GM20000 (cell line): Measurements from ENCODE around the gene GSG1L.

Experiments used
- DNase-seq: peaks from one replicate; pipeline ENCODE4 v3.0.0; 2012; ENCODE audit warnings: low spot score
- TF ChIP-seq, protein P1 (sequence below): IDR thresholded peaks from 2 replicates; pipeline ENCODE4 v1.5.1; 2012; ENCODE audit warnings: mild to moderate bottlenecking, control low read depth; ENCODE audit errors: extremely low read depth, missing control alignments

The GSG1L gene

DNA sequence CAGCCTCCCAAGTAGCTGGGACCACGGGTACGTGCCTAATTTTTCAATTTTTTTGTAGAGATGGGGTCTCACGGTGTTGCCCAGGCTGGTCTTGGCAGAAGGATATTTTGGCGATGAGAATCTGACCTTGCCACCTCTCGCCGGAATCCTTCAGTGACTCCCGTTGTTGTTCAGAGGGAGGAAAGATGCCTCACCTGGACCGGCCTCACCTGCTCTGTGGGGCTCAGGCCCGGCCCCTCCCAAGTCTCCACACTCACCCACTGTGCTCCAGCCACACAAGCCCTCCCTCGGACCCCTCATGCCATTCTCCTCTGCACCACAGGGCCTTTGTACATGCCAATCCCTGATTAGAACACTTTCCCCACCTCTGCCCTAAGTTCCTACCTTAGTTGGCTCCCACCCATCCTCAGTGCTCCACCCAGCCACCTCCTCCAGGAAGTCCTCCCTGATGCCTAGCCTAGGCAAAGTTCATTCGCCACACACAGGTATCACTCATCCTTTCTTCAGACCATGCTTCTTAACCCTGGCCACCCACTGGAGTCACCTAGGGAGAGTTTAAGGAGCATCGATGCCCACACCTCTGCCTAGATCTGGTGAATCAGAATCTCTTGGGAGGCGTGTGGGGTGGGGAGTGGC, 136.1 kb downstream of the GSG1L start:
- DNase-seq = no peak

DNA sequence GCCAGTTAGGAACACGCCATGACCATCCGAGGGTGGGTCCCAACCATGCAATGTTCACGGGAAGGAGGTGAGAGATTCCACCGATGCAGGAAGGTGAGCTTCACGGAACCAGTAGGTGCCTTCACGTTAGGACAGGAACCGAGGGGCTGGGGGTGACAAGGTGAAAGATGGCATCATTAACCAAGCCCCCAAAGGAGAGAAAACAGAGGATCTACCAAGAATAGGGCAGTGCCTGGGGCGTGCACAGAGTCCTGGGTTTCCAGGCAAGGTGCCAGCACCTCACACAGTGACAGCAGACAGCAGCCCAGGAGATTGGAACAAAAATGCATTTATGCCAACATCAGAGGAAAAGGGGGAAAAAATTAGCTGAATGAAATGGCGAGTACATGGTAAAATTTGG, 137.9 kb downstream of the GSG1L start:
- no peak for DNase-seq
- TF ChIP-seq, protein P1, sequence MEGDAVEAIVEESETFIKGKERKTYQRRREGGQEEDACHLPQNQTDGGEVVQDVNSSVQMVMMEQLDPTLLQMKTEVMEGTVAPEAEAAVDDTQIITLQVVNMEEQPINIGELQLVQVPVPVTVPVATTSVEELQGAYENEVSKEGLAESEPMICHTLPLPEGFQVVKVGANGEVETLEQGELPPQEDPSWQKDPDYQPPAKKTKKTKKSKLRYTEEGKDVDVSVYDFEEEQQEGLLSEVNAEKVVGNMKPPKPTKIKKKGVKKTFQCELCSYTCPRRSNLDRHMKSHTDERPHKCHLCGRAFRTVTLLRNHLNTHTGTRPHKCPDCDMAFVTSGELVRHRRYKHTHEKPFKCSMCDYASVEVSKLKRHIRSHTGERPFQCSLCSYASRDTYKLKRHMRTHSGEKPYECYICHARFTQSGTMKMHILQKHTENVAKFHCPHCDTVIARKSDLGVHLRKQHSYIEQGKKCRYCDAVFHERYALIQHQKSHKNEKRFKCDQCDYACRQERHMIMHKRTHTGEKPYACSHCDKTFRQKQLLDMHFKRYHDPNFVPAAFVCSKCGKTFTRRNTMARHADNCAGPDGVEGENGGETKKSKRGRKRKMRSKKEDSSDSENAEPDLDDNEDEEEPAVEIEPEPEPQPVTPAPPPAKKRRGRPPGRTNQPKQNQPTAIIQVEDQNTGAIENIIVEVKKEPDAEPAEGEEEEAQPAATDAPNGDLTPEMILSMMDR = no peak

More for the DNA sequence above, 136.1 kb downstream of the GSG1L start:
- TF ChIP-seq, protein P1 = no peak

DNA sequence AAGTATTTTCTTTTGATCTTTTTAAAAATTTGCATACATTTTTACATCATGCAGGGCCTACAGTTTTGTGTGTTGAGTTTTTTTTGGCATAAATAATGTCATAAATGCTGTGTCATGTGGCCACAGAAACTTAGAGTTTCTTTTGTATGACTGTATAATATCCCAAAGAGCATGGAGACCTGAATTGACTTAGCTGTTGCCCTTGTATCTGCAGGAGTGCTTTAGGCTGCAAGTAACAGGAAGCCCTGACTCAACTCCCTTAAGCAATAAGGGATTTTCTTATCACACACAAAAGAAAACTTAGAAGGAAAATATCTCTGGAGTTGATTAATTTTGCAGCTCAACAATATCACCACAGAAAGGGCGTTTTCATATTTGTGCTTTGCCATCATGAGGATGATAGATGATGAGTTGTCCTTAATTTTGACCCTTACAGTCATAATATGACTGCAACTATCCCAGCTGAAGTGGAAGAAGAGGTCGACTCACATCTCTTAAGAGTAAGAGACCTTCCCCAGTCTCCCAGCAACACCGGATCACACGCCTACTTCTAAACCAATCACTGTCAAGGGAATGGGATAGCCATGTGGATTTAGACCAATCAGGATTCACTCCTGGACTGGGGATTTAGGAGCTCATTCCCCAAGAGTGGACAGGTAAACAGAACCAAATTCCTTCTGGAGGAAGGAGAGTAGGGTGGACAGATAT, 138.9 kb downstream of the GSG1L start:
- DNase-seq = no peak
- TF ChIP-seq, protein P1 = no peak

DNA sequence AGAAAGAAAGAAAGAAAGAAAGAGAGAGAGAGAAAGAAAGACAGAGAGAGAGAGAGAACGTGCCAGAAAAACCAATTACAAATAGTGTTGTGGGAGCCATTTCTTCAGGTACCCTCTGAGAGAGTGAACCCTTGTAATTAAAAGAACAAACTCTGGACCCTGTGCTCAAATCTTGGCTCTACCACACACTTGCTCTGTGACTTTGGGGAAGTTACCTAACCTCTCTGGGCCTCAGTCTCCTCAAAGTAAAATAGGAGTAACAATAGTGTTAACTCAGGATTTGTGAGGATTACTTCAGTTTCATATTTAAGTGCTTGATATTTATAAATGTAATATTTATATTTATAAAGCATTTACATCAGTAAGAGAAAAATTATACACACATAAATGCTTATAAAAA, 139.8 kb downstream of the GSG1L start:
- no peak for DNase-seq
- TF ChIP-seq, protein P1 = no peak

DNA sequence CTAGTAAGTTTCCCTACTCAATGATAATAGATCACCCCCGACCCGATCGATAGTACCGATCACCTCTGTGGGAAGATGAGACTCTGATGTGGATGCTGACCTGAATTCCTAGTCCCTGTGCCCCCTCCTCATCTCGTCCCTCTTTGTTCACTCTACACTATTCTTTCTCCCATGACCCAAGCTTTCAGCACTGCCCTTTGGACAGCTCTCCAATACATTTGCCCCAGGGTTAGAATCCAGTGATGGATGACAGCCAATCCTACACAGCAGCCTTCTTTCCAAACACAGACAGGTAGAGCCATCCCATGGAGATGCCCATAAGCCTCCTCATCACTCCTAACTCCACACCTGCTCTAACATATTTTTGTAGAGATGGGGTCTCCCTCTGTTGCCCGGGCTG, 141.1 kb downstream of the GSG1L start:
- TF ChIP-seq, protein P1 = no peak
- no peak for DNase-seq

DNA sequence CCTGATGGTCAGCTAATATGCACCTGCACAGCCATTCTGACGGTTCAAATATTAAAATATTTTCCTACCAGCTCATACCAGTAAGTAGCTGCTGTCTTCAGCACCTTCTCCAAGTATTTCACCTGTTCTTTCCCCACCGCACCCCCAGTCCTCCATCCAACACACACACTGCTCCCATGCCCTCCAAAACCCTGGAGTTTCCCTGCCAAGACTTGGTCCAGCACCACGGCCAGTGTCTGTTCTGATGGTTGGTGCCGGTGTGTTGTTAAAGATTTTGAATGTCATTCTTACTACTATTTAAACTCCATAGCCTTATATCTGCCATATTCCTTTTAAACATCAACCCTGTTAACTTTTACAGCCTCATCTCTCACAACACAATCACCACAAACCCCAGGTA, 142.4 kb downstream of the GSG1L start:
- TF ChIP-seq, protein P1 = no peak

DNA sequence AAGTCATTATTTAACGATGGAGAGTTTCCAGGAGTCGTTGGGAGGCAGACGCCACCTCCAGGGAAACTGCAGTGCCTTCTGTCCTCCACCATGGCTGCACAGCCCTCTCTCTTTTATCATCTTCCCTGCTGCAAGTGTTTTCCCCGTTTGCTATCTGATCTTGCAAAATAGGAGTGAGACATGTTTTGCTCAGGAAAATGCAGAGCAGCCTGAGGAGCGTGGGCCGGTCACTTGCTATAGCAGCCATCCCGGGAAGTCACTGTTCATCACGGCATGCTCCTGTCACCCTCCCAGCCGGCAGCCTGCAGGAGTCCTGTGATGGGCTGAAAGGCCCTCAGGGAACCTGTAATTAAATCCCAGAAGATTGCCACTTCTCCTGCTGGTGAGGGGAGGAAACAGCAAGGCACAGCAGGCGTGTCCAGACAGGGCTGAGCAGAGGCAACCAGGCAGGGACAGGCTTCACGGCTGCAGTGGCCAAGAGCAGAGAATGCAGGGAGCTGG, 143.1 kb downstream of the GSG1L start:
- no peak for DNase-seq
- TF ChIP-seq, protein P1 = no peak

More for the DNA sequence above, 142.4 kb downstream of the GSG1L start:
- DNase-seq = no peak
